ENCODE results near the gene DYSF. TPM values are rescaled to one million over a fixed set of nuclear protein-coding genes. Genes with fewer than 3 reads are reported as not detected.
A peak's percentile ranks its signal among the peaks of the same experiment; 100 is the strongest.
"Not testable (repeated sequence)": the region's sequence is repeated elsewhere in the genome, so short reads cannot be mapped to it uniquely, and the experiment has no call there.

The DYSF gene
- total and polyA plus RNA-seq, 7 donors = 38.3 to 208 (median 109) TPM

GRCh38 chr2:71423817-71424420 is 29.4 kb upstream of the DYSF start:
- peaks cover 11% of the 10 kb centered on the region for H3K4me1 ChIP-seq
- no peak for TF ChIP-seq CTCF (IDR thresholded peaks at IDR 0.05)
- H3K27me3 ChIP-seq (ENCODE audit: insufficient read depth in 3 of 3, low read length in 2 of 3) = no peaks in the 10 kb centered on the region
- H3K27ac ChIP-seq = no peak overlapping the region
- 72 to 79% (median 79%) methylated on average over 3 of the region's 3 CpGs for WGBS, 3 donors
- H3K9me3 ChIP-seq = no peaks in the 10 kb centered on the region
- H3K36me3 ChIP-seq (ENCODE audit: insufficient read depth in 1 of 2, low read depth in 1 of 2) = peaks cover 0 to 82% of the 10 kb centered on the region in 2 donors
- no peak overlapping the region for H3K4me3 ChIP-seq
- DNase-seq (no peak), ATAC-seq (no peak)
- intact Hi-C loops (cut with DNase I) = no loop called here

GRCh38 chr2:71426721-71427120 is 26.6 kb upstream of the DYSF start:
- 33 to 70% (median 37%) methylated on average over 2 of the region's 2 CpGs for WGBS, 3 donors
- peak in 3 of 4 donors; percentile 52 to 66 (median 57) for ATAC-seq
- H3K4me1 ChIP-seq = peaks cover 11% of the 10 kb centered on the region
- DNase-seq = no peak
- no peaks in the 10 kb centered on the region for H3K27me3 ChIP-seq (ENCODE audit: insufficient read depth in 3 of 3, low read length in 2 of 3)
- peaks cover 0 to 95% of the 10 kb centered on the region in 2 donors for H3K36me3 ChIP-seq (ENCODE audit: insufficient read depth in 1 of 2, low read depth in 1 of 2)
- H3K27ac ChIP-seq = peak overlapping the region; percentile 12
- no peak overlapping the region for H3K4me3 ChIP-seq
- no peak for TF ChIP-seq CTCF (IDR thresholded peaks at IDR 0.05)
- H3K9me3 ChIP-seq = no peaks in the 10 kb centered on the region
- intact Hi-C loops (cut with DNase I) = no loop called here

GRCh38 chr2:71428472-71429383 is 24.6 kb upstream of the DYSF start:
- intact Hi-C loops (cut with DNase I) = loop anchor here in 1 of 2 donors (2.0 kb wide), 1 partner anchor 18 kb away; no protein-coding TSS in a partner anchor
- TF ChIP-seq CTCF (IDR thresholded peaks at IDR 0.05) = no peak
- H3K36me3 ChIP-seq (ENCODE audit: insufficient read depth in 1 of 2, low read depth in 1 of 2) = peaks cover 0 to 98% of the 10 kb centered on the region in 2 donors

GRCh38 chr2:71445142-71445541 is 8.2 kb upstream of the DYSF start:
- H3K36me3 ChIP-seq (ENCODE audit: insufficient read depth in 1 of 2, low read depth in 1 of 2) = peaks cover 0 to 11% of the 10 kb centered on the region in 2 donors
- H3K27me3 ChIP-seq (ENCODE audit: insufficient read depth in 3 of 3, low read length in 2 of 3); ATAC-seq; intact Hi-C loops (cut with DNase I); H3K9me3 ChIP-seq; H3K4me1 ChIP-seq; DNase-seq; H3K4me3 ChIP-seq: not testable (repeated sequence)
- peak overlapping the region; percentile 30 for H3K27ac ChIP-seq
- WGBS, 3 donors = 62 to 75% (median 66%) methylated on average over 5 of the region's 5 CpGs

More at GRCh38 chr2:71428472-71429383, 24.6 kb upstream of the DYSF start:
- Histone ChIP-seq H3K27ac (peak overlapping the region; percentile 12), H3K27me3 (ENCODE audit: insufficient read depth in 3 of 3, low read length in 2 of 3) (no peaks in the 10 kb centered on the region), H3K4me3 (no peak overlapping the region), H3K4me1 (peaks cover 11% of the 10 kb centered on the region), H3K9me3 (no peaks in the 10 kb centered on the region)
- WGBS, 3 donors = 96 to 99% (median 97%) methylated on average over 3 of the region's 3 CpGs
- DNase-seq (no peak), ATAC-seq (no peak)

GRCh38 chr2:71446505-71446904 is 6.9 kb upstream of the DYSF start:
- intact Hi-C loops (cut with DNase I) = loop anchor here in 1 of 2 donors (2.0 kb wide), 1 partner anchor 18 kb away; no protein-coding TSS in a partner anchor
- no peak for DNase-seq
- Histone ChIP-seq H3K27me3 (ENCODE audit: insufficient read depth in 3 of 3, low read length in 2 of 3) (no peaks in the 10 kb centered on the region), H3K4me1 (peaks cover 17% of the 10 kb centered on the region), H3K36me3 (ENCODE audit: insufficient read depth in 1 of 2, low read depth in 1 of 2) (peaks cover 0 to 11% of the 10 kb centered on the region in 2 donors), H3K27ac (peak overlapping the region; percentile 30), H3K4me3 (no peak overlapping the region), H3K9me3 (no peaks in the 10 kb centered on the region)
- no peak for TF ChIP-seq CTCF (IDR thresholded peaks at IDR 0.05)
- 40 to 68% (median 50%) methylated on average over 1 of the region's 1 CpG for WGBS, 3 donors
- ATAC-seq = no peak

Data from psoas muscle (tissue), 8 donors.